Measurements from ENCODE around the gene MKI67. TPM values are rescaled to one million over a fixed set of nuclear protein-coding genes. Genes with fewer than 3 reads are reported as not detected.

The MKI67 gene
- total RNA-seq, 1 donor from 2014 or later: 0.26 TPM

GRCh38 chr10:128064108-128064969 lies 61.9 kb downstream of the MKI67 start:
- peaks cover 35% of the 10 kb centered on the region for H3K36me3 ChIP-seq (ENCODE audit: control insufficient read depth, insufficient read depth, low read length)

DNA sequence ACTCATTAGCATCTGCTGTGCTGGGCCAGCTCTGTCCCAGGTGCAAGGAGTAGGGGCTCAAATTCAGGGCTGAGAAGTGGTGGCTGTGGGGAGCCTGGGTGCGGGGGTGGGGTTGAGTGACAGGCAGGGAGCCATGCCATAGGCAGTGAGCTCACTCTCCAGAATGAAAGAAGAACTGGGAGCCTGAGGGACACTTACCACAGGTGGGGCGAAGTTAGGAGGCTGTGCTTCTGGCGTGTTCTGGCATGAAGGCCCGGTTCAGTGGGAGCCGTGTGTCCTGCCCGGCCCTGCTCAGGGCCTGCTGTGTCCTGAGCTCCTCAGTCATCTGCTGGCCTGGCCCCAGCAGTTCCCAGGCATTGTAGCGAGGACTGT lies 62.5 kb downstream of the MKI67 start:
- H3K27me3 ChIP-seq (ENCODE audit: control insufficient read depth, insufficient read depth, low read length): no peaks in the 10 kb centered on the region
- FAIRE-seq (peak; percentile 68), DNase-seq (ENCODE audit: low read depth) (peak; percentile 98)
- H3K36me3 ChIP-seq (ENCODE audit: control insufficient read depth, insufficient read depth, low read length): peaks cover 33% of the 10 kb centered on the region
- no peak for TF ChIP-seq CTCF (IDR thresholded peaks at IDR 0.05; ENCODE audit: insufficient read depth, low read length, severe bottlenecking)
- H3K4me3 ChIP-seq (ENCODE audit: low read depth, low read length): no peak overlapping the region

More at GRCh38 chr10:128064108-128064969, 61.9 kb downstream of the MKI67 start:
- TF ChIP-seq CTCF (IDR thresholded peaks at IDR 0.05; ENCODE audit: insufficient read depth, low read length, severe bottlenecking): no peak
- DNase-seq (ENCODE audit: low read depth) (peak; percentile 97), FAIRE-seq (peak; percentile 50)
- no peak overlapping the region for H3K4me3 ChIP-seq (ENCODE audit: low read depth, low read length)
- H3K27me3 ChIP-seq (ENCODE audit: control insufficient read depth, insufficient read depth, low read length): no peaks in the 10 kb centered on the region

- Histone ChIP-seq H3K36me3 (ENCODE audit: control insufficient read depth, insufficient read depth, low read length) (peaks cover 28% of the 10 kb centered on the region), H3K4me3 (ENCODE audit: low read depth, low read length) (no peak overlapping the region), H3K27me3 (ENCODE audit: control insufficient read depth, insufficient read depth, low read length) (no peaks in the 10 kb centered on the region)
- no peak for TF ChIP-seq CTCF (IDR thresholded peaks at IDR 0.05; ENCODE audit: insufficient read depth, low read length, severe bottlenecking)
- FAIRE-seq (no peak), DNase-seq (ENCODE audit: low read depth) (no peak)
These were observed 63.2 kb downstream of the MKI67 start for GRCh38 chr10:128062881-128063563.

- TF ChIP-seq CTCF (IDR thresholded peaks at IDR 0.05; ENCODE audit: insufficient read depth, low read length, severe bottlenecking): no peak
- peaks cover 25% of the 10 kb centered on the region for H3K36me3 ChIP-seq (ENCODE audit: control insufficient read depth, insufficient read depth, low read length)
- FAIRE-seq (no peak), DNase-seq (ENCODE audit: low read depth) (no peak)
- H3K4me3 ChIP-seq (ENCODE audit: low read depth, low read length): no peak overlapping the region
- H3K27me3 ChIP-seq (ENCODE audit: control insufficient read depth, insufficient read depth, low read length): no peaks in the 10 kb centered on the region
These were observed 63.8 kb downstream of the MKI67 start for GRCh38 chr10:128062331-128062880.

GRCh38 chr10:128061306-128062300 lies 64.6 kb downstream of the MKI67 start:
- TF ChIP-seq CTCF (IDR thresholded peaks at IDR 0.05; ENCODE audit: insufficient read depth, low read length, severe bottlenecking): no peak
- FAIRE-seq (no peak), DNase-seq (ENCODE audit: low read depth) (no peak)
- Histone ChIP-seq H3K36me3 (ENCODE audit: control insufficient read depth, insufficient read depth, low read length) (peaks cover 22% of the 10 kb centered on the region), H3K4me3 (ENCODE audit: low read depth, low read length) (no peak overlapping the region), H3K27me3 (ENCODE audit: control insufficient read depth, insufficient read depth, low read length) (no peaks in the 10 kb centered on the region)
